ENCODE data around the gene STARD6. TPM values are rescaled to one million over a fixed set of nuclear protein-coding genes. Genes with fewer than 3 reads are reported as not detected.

STARD6 gene
- total and polyA plus RNA-seq, 10 of the 15 experiments (the other 5 are each of a cell fraction or from before 2014, with no cell fraction given) = 0.10 to 0.84 (median 0.34) TPM; not detected in 3

DNA sequence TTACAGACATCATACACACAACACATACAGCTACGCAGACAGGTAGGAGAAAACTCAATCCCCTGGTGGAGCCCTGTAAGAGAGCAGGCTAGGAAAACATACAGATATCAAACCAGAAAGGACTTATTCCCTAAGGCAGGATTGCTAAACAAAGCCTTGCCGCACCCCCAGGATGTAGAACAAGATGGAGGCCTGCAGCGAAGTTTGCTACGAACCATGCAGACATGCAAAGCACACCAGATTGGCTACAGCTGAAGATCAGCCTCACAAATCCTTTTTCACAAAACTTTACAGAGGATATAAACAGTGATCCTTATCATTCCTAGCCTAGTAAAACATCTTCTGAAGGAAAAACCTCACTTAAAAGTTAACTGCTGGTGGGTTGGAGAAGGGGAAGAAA, 28.4 kb upstream of the STARD6 start:
- intact Hi-C loops (cut with micrococcal nuclease; ENCODE audit: unreplicated experiment) (no loop called here), in situ Hi-C loops (cut with MboI) (no loop called here)
- Histone ChIP-seq H3K27ac (ENCODE audit: control insufficient read depth, insufficient read depth) (no peak overlapping the region), H3K36me3 (ENCODE audit: control insufficient read depth in 2 of 2, insufficient read depth in 2 of 2, low read length in 1 of 2) (no peaks in the 10 kb centered on the region), H3K79me2 (ENCODE audit: control insufficient read depth, insufficient read depth, low read length) (no peaks in the 10 kb centered on the region), H3K9ac (ENCODE audit: control insufficient read depth, insufficient read depth, low read length) (no peak overlapping the region), H3K4me2 (ENCODE audit: control insufficient read depth, insufficient read depth) (no peak overlapping the region), H3K27me3 (replicated peaks in 1 of 2; ENCODE audit: control insufficient read depth in 2 of 2, insufficient read depth in 2 of 2, low read length in 1 of 2) (no peaks in the 10 kb centered on the region), H3K9me3 (replicated peaks; ENCODE audit: control insufficient read depth, insufficient read depth, low read length) (no peaks in the 10 kb centered on the region), H4K20me1 (ENCODE audit: control insufficient read depth, insufficient read depth) (no peaks in the 10 kb centered on the region), H3K4me1 (ENCODE audit: control insufficient read depth, insufficient read depth, low read length) (peaks cover 13% of the 10 kb centered on the region), H3K4me3 (no peak overlapping the region), H2AFZ (ENCODE audit: control insufficient read depth, low read depth, low read length) (no peak overlapping the region)
- POLR2A ChIA-PET = no interaction called here
- SMC1A ChIA-PET (ENCODE audit: uncharacterized antibody, unreplicated experiment) = no interaction called here
- TF ChIP-seq, protein P1, sequence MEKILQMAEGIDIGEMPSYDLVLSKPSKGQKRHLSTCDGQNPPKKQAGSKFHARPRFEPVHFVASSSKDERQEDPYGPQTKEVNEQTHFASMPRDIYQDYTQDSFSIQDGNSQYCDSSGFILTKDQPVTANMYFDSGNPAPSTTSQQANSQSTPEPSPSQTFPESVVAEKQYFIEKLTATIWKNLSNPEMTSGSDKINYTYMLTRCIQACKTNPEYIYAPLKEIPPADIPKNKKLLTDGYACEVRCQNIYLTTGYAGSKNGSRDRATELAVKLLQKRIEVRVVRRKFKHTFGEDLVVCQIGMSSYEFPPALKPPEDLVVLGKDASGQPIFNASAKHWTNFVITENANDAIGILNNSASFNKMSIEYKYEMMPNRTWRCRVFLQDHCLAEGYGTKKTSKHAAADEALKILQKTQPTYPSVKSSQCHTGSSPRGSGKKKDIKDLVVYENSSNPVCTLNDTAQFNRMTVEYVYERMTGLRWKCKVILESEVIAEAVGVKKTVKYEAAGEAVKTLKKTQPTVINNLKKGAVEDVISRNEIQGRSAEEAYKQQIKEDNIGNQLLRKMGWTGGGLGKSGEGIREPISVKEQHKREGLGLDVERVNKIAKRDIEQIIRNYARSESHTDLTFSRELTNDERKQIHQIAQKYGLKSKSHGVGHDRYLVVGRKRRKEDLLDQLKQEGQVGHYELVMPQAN (conservative IDR thresholded peaks at IDR 0.05) = no peak
- no peak for TF ChIP-seq SMARCA5 (IDR thresholded peaks at IDR 0.05)
- no peak for TF ChIP-seq SUZ12 (IDR thresholded peaks at IDR 0.05; ENCODE audit: unreplicated experiment)
- TF ChIP-seq, protein P2, sequence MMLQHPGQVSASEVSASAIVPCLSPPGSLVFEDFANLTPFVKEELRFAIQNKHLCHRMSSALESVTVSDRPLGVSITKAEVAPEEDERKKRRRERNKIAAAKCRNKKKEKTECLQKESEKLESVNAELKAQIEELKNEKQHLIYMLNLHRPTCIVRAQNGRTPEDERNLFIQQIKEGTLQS (IDR thresholded peaks at IDR 0.05; ENCODE audit: borderline replicate concordance, extremely low read depth, low read depth, low read length) = no peak
- no peak for FAIRE-seq
- BruUV-seq (replicated peaks) = no TSS peak
- DNase-seq (ENCODE audit: low read depth, low spot score) = no peak
- 95% methylated on average over 4 of the region's 4 CpGs for WGBS (ENCODE audit: insufficient coverage, insufficient replicate concordance, low lambda C conversion rate, missing lambda C conversion rate)
- CTCF ChIA-PET = no interaction called here
- RAD21 ChIA-PET (ENCODE audit: unreplicated experiment) = no interaction called here
- ATAC-seq = no peak

Data from GM12878 (cell line).